Ascending aorta (tissue), 2 donors: ENCODE results near the gene GREB1. TPM values are rescaled to one million over a fixed set of nuclear protein-coding genes. Genes with fewer than 3 reads are reported as not detected.

Experiments used
- DNase-seq, 2 donors: peaks; one replicate each; pipeline ENCODE4 v3.0.0-alpha.2; 2019; ENCODE audit warnings: low spot score in 2 of 2
- H3K27ac ChIP-seq, 2 donors: fragments of 200-600 bp; sonication (generic); one replicate each; pipeline ENCODE4 v1.5.1; 2016 to 2017; ENCODE audit warnings: mild to moderate bottlenecking in 1 of 2
- H3K27me3 ChIP-seq: fragments of 200-600 bp; sonication (generic); one replicate; pipeline ENCODE4 v1.5.1; 2017
- H3K36me3 ChIP-seq, 2 donors: fragments of 200-600 bp; sonication (generic); one replicate each; pipeline ENCODE4 v1.5.1; 2016
- H3K4me1 ChIP-seq, 2 donors: fragments of 200-600 bp; sonication (generic); one replicate each; pipeline ENCODE4 v1.5.1; 2016 to 2017; ENCODE audit warnings: mild to moderate bottlenecking in 1 of 2
- H3K4me3 ChIP-seq, 2 donors: fragments of 200-600 bp; sonication (generic); one replicate each; pipeline ENCODE4 v1.5.1; 2016 to 2017; ENCODE audit warnings: mild to moderate bottlenecking in 1 of 2
- H3K9me3 ChIP-seq, 2 donors: fragments of 200-600 bp; sonication (generic); one replicate each; pipeline ENCODE4 v1.5.1; 2016
- CTCF ChIP-seq, 3 experiments: fragments of 200-600 bp in 2 of 3; fragments of 450-650 bp in 1 of 3; sonication (generic) in 2 of 3; IDR thresholded peaks; one replicate each; pipeline ENCODE4 v1.5.1; 2016 to 2019; ENCODE audit warnings: antibody characterized with exemption in 3 of 3, mild to moderate bottlenecking in 1 of 3, moderate library complexity in 1 of 3
- intact Hi-C: fragments of 100-400 bp; cut with DNase I; formaldehyde crosslinking; loops from one replicate; pipeline ENCODE4 v1.15.1; 2023
- total RNA-seq: library from RNA; depleted of rRNA; stranded (reverse); fragments of >200 nt; gene quantifications from one replicate; pipeline ENCODE4 v1.1.0, GENCODE V29; 2016

The GREB1 gene
- total RNA-seq, 1 donor from 2014 or later: 5.9 TPM

- no peak for DNase-seq
- intact Hi-C loops: loop anchor here (5.0 kb wide), 1 partner anchor 219 kb away; the partner anchor contains the start of gene E2F6
Observed at GRCh38 chr2:11685906-11686470, 152.1 kb downstream of the GREB1 start.

GRCh38 chr2:11687736-11688135 lies 153.9 kb downstream of the GREB1 start:
- Histone ChIP-seq H3K9me3 (no peaks in the 10 kb centered on the region), H3K36me3 (no peaks in the 10 kb centered on the region), H3K4me3 (peak overlapping the region in 1 of 2 donors; percentile 47), H3K27me3 (no peaks in the 10 kb centered on the region), H3K4me1 (peaks cover 0 to 14% of the 10 kb centered on the region in 2 donors), H3K27ac (peak overlapping the region in 1 of 2 donors; percentile 70)
- TF ChIP-seq CTCF (IDR thresholded peaks at IDR 0.05): no peak
- no peak for DNase-seq
- intact Hi-C loops: loop anchor here (1.0 to 5.0 kb wide), 3 partner anchors 57 to 220 kb away; partner anchors contain the start of gene E2F6

More at GRCh38 chr2:11685906-11686470, 152.1 kb downstream of the GREB1 start:
- Histone ChIP-seq H3K9me3 (no peaks in the 10 kb centered on the region), H3K4me3 (no peak overlapping the region), H3K27ac (no peak overlapping the region), H3K4me1 (peaks cover 0 to 14% of the 10 kb centered on the region in 2 donors), H3K27me3 (no peaks in the 10 kb centered on the region), H3K36me3 (no peaks in the 10 kb centered on the region)
- TF ChIP-seq CTCF (IDR thresholded peaks at IDR 0.05): no peak

- intact Hi-C loops: loop anchor here (1.0 to 5.0 kb wide), 3 partner anchors 56 to 221 kb away; partner anchors contain the start of gene E2F6
- peak overlapping the region; percentile 32 to 47 for H3K4me3 ChIP-seq
Observed at GRCh38 chr2:11688222-11689069, 154.6 kb downstream of the GREB1 start.

GRCh38 chr2:11691076-11691660 lies 157.3 kb downstream of the GREB1 start:
- no peak overlapping the region for H3K4me3 ChIP-seq
- peaks cover 0 to 11% of the 10 kb centered on the region in 2 donors for H3K4me1 ChIP-seq
- TF ChIP-seq CTCF (IDR thresholded peaks at IDR 0.05): no peak
- intact Hi-C loops: no loop called here
- DNase-seq: no peak
- no peaks in the 10 kb centered on the region for H3K9me3 ChIP-seq
- H3K36me3 ChIP-seq: no peaks in the 10 kb centered on the region
- H3K27ac ChIP-seq: no peak overlapping the region
- H3K27me3 ChIP-seq: no peaks in the 10 kb centered on the region

More at GRCh38 chr2:11688222-11689069, 154.6 kb downstream of the GREB1 start:
- H3K4me1 ChIP-seq: peaks cover 0 to 17% of the 10 kb centered on the region in 2 donors
- H3K36me3 ChIP-seq: no peaks in the 10 kb centered on the region
- no peaks in the 10 kb centered on the region for H3K27me3 ChIP-seq
- H3K9me3 ChIP-seq: no peaks in the 10 kb centered on the region
- H3K27ac ChIP-seq: peak overlapping the region; percentile 57 to 70
- peak; percentile 46 to 91 for DNase-seq
- peak; percentile 74 to 95 (median 76) for TF ChIP-seq CTCF (IDR thresholded peaks at IDR 0.05)

Other genes starting within 250 kb of the GREB1 start
- 33.0 TPM for gene ROCK2, start 189.4 kb upstream of the GREB1 start, total RNA-seq
- 1.9 TPM for gene E2F6, start 67.9 kb upstream of the GREB1 start, total RNA-seq
- not detected for gene NTSR2, start 136.2 kb downstream of the GREB1 start, total RNA-seq
- gene LPIN1, start 212.6 kb downstream of the GREB1 start, total RNA-seq: 13.8 TPM